Activated T-cell treated with anti-CD3 and anti-CD28 coated beads for 24 hours (primary cell): ENCODE measurements around the gene SMDT1.
"Not testable (repeated sequence)": the region's sequence is repeated elsewhere in the genome, so short reads cannot be mapped to it uniquely, and the experiment has no call there.

ENCODE experiments used
- DNase-seq: peaks from one replicate; pipeline ENCODE4 v3.0.0-alpha.2; 2020; ENCODE audit warnings: low read depth

The SMDT1 gene

GRCh38 chr22:42070517-42071422 lies 8.7 kb upstream of the SMDT1 start, which contains the start of gene NAGA:
Gene NAGA (minus strand): TSS chr22:42070812. CDS start chr22:42070297, 515 bp downstream.
- peak; percentile 88 for DNase-seq

- DNase-seq, result not testable (repeated sequence)
Measured at GRCh38 chr22:42071508-42071907, 8.0 kb upstream of the SMDT1 start.

GRCh38 chr22:42072606-42073330 lies 6.7 kb upstream of the SMDT1 start:
- no peak for DNase-seq

GRCh38 chr22:42073621-42074041 lies 5.9 kb upstream of the SMDT1 start:
- DNase-seq, result no peak

- no peak for DNase-seq
Measured at GRCh38 chr22:42074132-42074811, 5.2 kb upstream of the SMDT1 start, which contains the start of gene PHETA2. Gene PHETA2 (plus strand): TSS chr22:42074248. CDS start chr22:42077294, 3,046 bp downstream.

GRCh38 chr22:42074846-42075676 lies 4.4 kb upstream of the SMDT1 start:
- no peak for DNase-seq

- DNase-seq, result no peak
Measured at GRCh38 chr22:42076764-42077485, 2.6 kb upstream of the SMDT1 start.

- no peak for DNase-seq
Measured at GRCh38 chr22:42077486-42078125, 1.9 kb upstream of the SMDT1 start.

GRCh38 chr22:42078469-42079318 lies 806 bp upstream of the SMDT1 start:
- no peak for DNase-seq

- no peak for DNase-seq
Measured at GRCh38 chr22:42080287-42080686, 787 bp downstream of the SMDT1 start.

- no peak for DNase-seq
Measured at GRCh38 chr22:42083119-42083518, 3.6 kb downstream of the SMDT1 start.

- DNase-seq, result no peak
Measured at GRCh38 chr22:42084874-42085273, 5.4 kb downstream of the SMDT1 start.

GRCh38 chr22:42086051-42086450 lies 6.6 kb downstream of the SMDT1 start:
- DNase-seq, result no peak

GRCh38 chr22:42090596-42091454 lies 11.3 kb downstream of the SMDT1 start, which contains the start of gene NDUFA6:
Gene NDUFA6 (minus strand): TSS chr22:42090772. CDS start chr22:42090744, 28 bp downstream.
- peak; percentile 97 for DNase-seq

GRCh38 chr22:42091455-42091782 lies 11.9 kb downstream of the SMDT1 start:
- DNase-seq, result no peak

- DNase-seq, result no peak
Measured at GRCh38 chr22:42101199-42101598, 21.7 kb downstream of the SMDT1 start.

GRCh38 chr22:42104332-42104860 lies 24.9 kb downstream of the SMDT1 start:
- not testable (repeated sequence) for DNase-seq

GRCh38 chr22:42108848-42109247 lies 29.3 kb downstream of the SMDT1 start:
- no peak for DNase-seq
